ENCODE results near the gene TREML2. TPM values are rescaled to one million over a fixed set of nuclear protein-coding genes. Genes with fewer than 3 reads are reported as not detected.

The TREML2 gene
- total and polyA plus RNA-seq, 9 of the 15 experiments (the other 6 are each of a cell fraction or from before 2014, with no cell fraction given), result 0.20 to 2.9 (median 1.4) TPM

GRCh38 chr6:41229721-41230120 is 28.8 kb upstream of the TREML2 start:
- ChIA-PET CTCF (ENCODE audit: low intra/inter-chr PET ratio) (no interaction called here), POLR2A (interaction anchor here (0.6 kb wide), 1 partner anchor 52 kb away, joined by 3 read pairs; no protein-coding TSS in a partner anchor)
- in situ Hi-C loops (cut with MboI) (no loop called here), intact Hi-C loops (cut with micrococcal nuclease) (loop anchor here (2.0 kb wide), 1 partner anchor 89 kb away; no protein-coding TSS in a partner anchor)
- BruUV-seq (replicated peaks), result no TSS peak
- H3K27ac ChIP-seq (ENCODE audit: extremely low read depth, low read depth, low read length), result no peak overlapping the region
- no peak for FAIRE-seq
- ATAC-seq, result no peak
- no peaks in the 10 kb centered on the region for H3K9me3 ChIP-seq (replicated peaks; ENCODE audit: control insufficient read depth, insufficient read depth, low read depth, low read length)
- H3K4me2 ChIP-seq (ENCODE audit: insufficient read depth, low read length), result no peak overlapping the region
- H4K20me1 ChIP-seq (replicated peaks; ENCODE audit: control insufficient read depth, insufficient read depth, low read length), result no peaks in the 10 kb centered on the region
- no peak for TF ChIP-seq ZNF253 (CRISPR knock-in tag; conservative IDR thresholded peaks at IDR 0.05)
- no peak for TF ChIP-seq TARDBP (IDR thresholded peaks at IDR 0.05)
- TF ChIP-seq XRCC5 (IDR thresholded peaks at IDR 0.05; ENCODE audit: low read depth, low read length), result no peak
- TF ChIP-seq, protein P1, sequence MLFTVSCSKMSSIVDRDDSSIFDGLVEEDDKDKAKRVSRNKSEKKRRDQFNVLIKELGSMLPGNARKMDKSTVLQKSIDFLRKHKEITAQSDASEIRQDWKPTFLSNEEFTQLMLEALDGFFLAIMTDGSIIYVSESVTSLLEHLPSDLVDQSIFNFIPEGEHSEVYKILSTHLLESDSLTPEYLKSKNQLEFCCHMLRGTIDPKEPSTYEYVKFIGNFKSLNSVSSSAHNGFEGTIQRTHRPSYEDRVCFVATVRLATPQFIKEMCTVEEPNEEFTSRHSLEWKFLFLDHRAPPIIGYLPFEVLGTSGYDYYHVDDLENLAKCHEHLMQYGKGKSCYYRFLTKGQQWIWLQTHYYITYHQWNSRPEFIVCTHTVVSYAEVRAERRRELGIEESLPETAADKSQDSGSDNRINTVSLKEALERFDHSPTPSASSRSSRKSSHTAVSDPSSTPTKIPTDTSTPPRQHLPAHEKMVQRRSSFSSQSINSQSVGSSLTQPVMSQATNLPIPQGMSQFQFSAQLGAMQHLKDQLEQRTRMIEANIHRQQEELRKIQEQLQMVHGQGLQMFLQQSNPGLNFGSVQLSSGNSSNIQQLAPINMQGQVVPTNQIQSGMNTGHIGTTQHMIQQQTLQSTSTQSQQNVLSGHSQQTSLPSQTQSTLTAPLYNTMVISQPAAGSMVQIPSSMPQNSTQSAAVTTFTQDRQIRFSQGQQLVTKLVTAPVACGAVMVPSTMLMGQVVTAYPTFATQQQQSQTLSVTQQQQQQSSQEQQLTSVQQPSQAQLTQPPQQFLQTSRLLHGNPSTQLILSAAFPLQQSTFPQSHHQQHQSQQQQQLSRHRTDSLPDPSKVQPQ (CRISPR knock-in tag; IDR thresholded peaks at IDR 0.05; ENCODE audit: borderline replicate concordance), result no peak
- TF ChIP-seq NR0B1 (IDR thresholded peaks at IDR 0.05; ENCODE audit: partially characterized antibody), result no peak
- no peak for TF ChIP-seq EHMT2 (IDR thresholded peaks at IDR 0.05)
- DNase-seq (ENCODE audit: extremely low read depth in 1 of 4, low spot score in 3 of 4), result no peak
- H3K4me1 ChIP-seq (replicated peaks in 1 of 2; ENCODE audit: control insufficient read depth in 2 of 2, insufficient read depth in 2 of 2, low read length in 2 of 2), result no peaks in the 10 kb centered on the region; a peak in 2 of 5 replicates
- H3K4me3 ChIP-seq, result no peak overlapping the region
- peaks cover 10 to 47% of the 10 kb centered on the region in 2 experiments for H3K27me3 ChIP-seq (ENCODE audit: control insufficient read depth in 2 of 2, insufficient read depth in 2 of 2, low read length in 2 of 2)
- H3K9ac ChIP-seq (ENCODE audit: insufficient read depth in 1 of 2, low read depth in 2 of 2, low read length in 2 of 2), result no peak overlapping the region
- H3K79me2 ChIP-seq (ENCODE audit: control insufficient read depth, insufficient read depth, low read length), result no peaks in the 10 kb centered on the region
- WGBS (ENCODE audit: insufficient coverage, low coverage, missing lambda C conversion rate), result 2% methylated on average over 4 of the region's 4 CpGs
- no peaks in the 10 kb centered on the region for H3K9me1 ChIP-seq (ENCODE audit: control insufficient read depth, insufficient read depth, low read length)
- H3K36me3 ChIP-seq (ENCODE audit: control insufficient read depth, insufficient read depth, low read length), result no peaks in the 10 kb centered on the region
- no peak overlapping the region for H2AFZ ChIP-seq (ENCODE audit: low read depth, low read length)

Data from K562 (cell line).